HEK293 (cell line): ENCODE data around the gene CHKA.

Experiments used
- CTCF ChIA-PET: fragments of 350-600 bp; formaldehyde crosslinking; extraction: SDS; loops from one replicate; lab custom pipeline; 2021; ENCODE audit warnings: antibody characterized with exemption; lab: Yijun Ruan, JAX
- POLR2A ChIA-PET: fragments of 300-600 bp; formaldehyde crosslinking; extraction: SDS; loops from one replicate; lab custom pipeline; 2020; ENCODE audit warnings: antibody characterized with exemption, inconsistent platforms; lab: Yijun Ruan, JAX
- H3K27ac ChIP-seq: fragments of 200-500 bp; sonication (Bioruptor generic); 2 replicates; pipeline ENCODE4 v1.5.1; 2014; ENCODE audit warnings: low read depth, low read length, control low read depth, inconsistent platforms; ENCODE audit errors: extremely low read depth
- H3K36me3 ChIP-seq, 2 experiments: fragments of 200-500 bp in 1 of 2; sonication (Bioruptor generic) in 1 of 2; 1 replicate in 1 of 2; 2 replicates in 1 of 2; pipeline ENCODE4 v1.5.1; 2014 to 2017; ENCODE audit warnings: inconsistent platforms in 2 of 2, low read length in 2 of 2; ENCODE audit not compliant: control insufficient read depth in 2 of 2, insufficient read depth in 1 of 2
- H3K4me1 ChIP-seq: fragments of 200-500 bp; sonication (Bioruptor generic); 2 replicates; pipeline ENCODE4 v1.5.1; 2014; ENCODE audit warnings: mild to moderate bottlenecking, low read length, inconsistent platforms; ENCODE audit not compliant: control insufficient read depth, insufficient read depth
- H3K4me3 ChIP-seq: 2 replicates; pipeline ENCODE4 v1.5.1; 2011; ENCODE audit warnings: low read depth, mild to moderate bottlenecking, control low read depth, low read length, moderate library complexity
- H3K9me3 ChIP-seq: fragments of 200-500 bp; sonication (Bioruptor generic); 2 replicates; pipeline ENCODE4 v1.5.1; 2014; ENCODE audit warnings: low read depth, low read length, inconsistent platforms; ENCODE audit not compliant: control insufficient read depth, insufficient read depth
- HOXA7 ChIP-seq: sonication (generic); formaldehyde crosslinking; IDR thresholded peaks from 2 replicates; pipeline ENCODE4 v1.8.1; 2022; ENCODE audit warnings: missing genetic modification reagents, borderline replicate concordance
- KLF17 ChIP-seq: fragments of 450-650 bp; formaldehyde crosslinking; IDR thresholded peaks from 2 replicates; pipeline ENCODE4 v1.5.1; 2016; ENCODE audit warnings: missing biosample characterization, missing genetic modification characterization
- MZF1 ChIP-seq: fragments of 450-650 bp; formaldehyde crosslinking; IDR thresholded peaks from 2 replicates; pipeline ENCODE4 v1.5.1; 2017; ENCODE audit warnings: missing biosample characterization, missing genetic modification characterization, borderline replicate concordance
- PBX3 ChIP-seq: sonication (generic); formaldehyde crosslinking; IDR thresholded peaks from 2 replicates; pipeline ENCODE4 v1.8.1; 2022; ENCODE audit warnings: mild to moderate bottlenecking, moderate library complexity, missing genetic modification reagents
- ZBTB17 ChIP-seq: fragments of 450-650 bp; formaldehyde crosslinking; IDR thresholded peaks from 2 replicates; pipeline ENCODE4 v1.5.1; 2016; ENCODE audit warnings: missing biosample characterization, missing genetic modification characterization
- ZFP41 ChIP-seq: fragments of 450-650 bp; formaldehyde crosslinking; IDR thresholded peaks from 2 replicates; pipeline ENCODE4 v1.5.1; 2016; ENCODE audit warnings: missing biosample characterization, missing genetic modification characterization, borderline replicate concordance
- ZIC2 ChIP-seq: fragments of 450-650 bp; formaldehyde crosslinking; IDR thresholded peaks from 2 replicates; pipeline ENCODE4 v1.5.1; 2016; ENCODE audit warnings: missing biosample characterization, missing genetic modification characterization
- ZNF175 ChIP-seq: fragments of 450-650 bp; formaldehyde crosslinking; IDR thresholded peaks from 2 replicates; pipeline ENCODE4 v1.5.1; 2016; ENCODE audit warnings: missing biosample characterization, missing genetic modification characterization
- ZNF280C ChIP-seq: fragments of 450-650 bp; formaldehyde crosslinking; IDR thresholded peaks from 2 replicates; pipeline ENCODE4 v1.5.1; 2016; ENCODE audit warnings: missing biosample characterization, missing genetic modification characterization
- ZNF423 ChIP-seq: fragments of 450-650 bp; formaldehyde crosslinking; IDR thresholded peaks from 2 replicates; pipeline ENCODE4 v1.5.1; 2016; ENCODE audit warnings: missing biosample characterization, missing genetic modification characterization
- ZNF513 ChIP-seq: fragments of 450-650 bp; IDR thresholded peaks from 2 replicates; pipeline ENCODE4 v1.5.1; 2018; ENCODE audit warnings: missing biosample characterization, missing genetic modification characterization
- ZNF610 ChIP-seq: fragments of 450-650 bp; formaldehyde crosslinking; IDR thresholded peaks from 2 replicates; pipeline ENCODE4 v1.5.1; 2016; ENCODE audit warnings: missing biosample characterization, missing genetic modification characterization, borderline replicate concordance
- ZNF626 ChIP-seq: fragments of 450-650 bp; sonication (Bioruptor Pico); formaldehyde crosslinking; IDR thresholded peaks from 2 replicates; pipeline ENCODE4 v1.5.1; 2018; ENCODE audit warnings: missing biosample characterization, missing genetic modification characterization, inconsistent platforms
- ZNF768 ChIP-seq: fragments of 450-650 bp; formaldehyde crosslinking; IDR thresholded peaks from 2 replicates; pipeline ENCODE4 v1.5.1; 2018; ENCODE audit warnings: missing biosample characterization, mild to moderate bottlenecking, missing genetic modification characterization
- ZNF837 ChIP-seq: fragments of 450-650 bp; formaldehyde crosslinking; IDR thresholded peaks from 2 replicates; pipeline ENCODE4 v1.5.1; 2016; ENCODE audit warnings: missing biosample characterization, missing genetic modification characterization
- ZSCAN18 ChIP-seq: fragments of 450-650 bp; formaldehyde crosslinking; IDR thresholded peaks from 2 replicates; pipeline ENCODE4 v1.5.1; 2016; ENCODE audit warnings: missing biosample characterization, missing genetic modification characterization
- ZSCAN4 ChIP-seq: fragments of 450-650 bp; formaldehyde crosslinking; IDR thresholded peaks from 2 replicates; pipeline ENCODE4 v1.5.1; 2017; ENCODE audit warnings: missing biosample characterization, missing genetic modification characterization

Gene CHKA

GRCh38 chr11:68076371-68077042 is 44.7 kb downstream of the CHKA start:
- Histone ChIP-seq H3K27ac (no peak overlapping the region), H3K4me3 (no peak overlapping the region), H3K36me3 (peaks cover 0 to 65% of the 10 kb centered on the region in 2 experiments; a peak in 2 of 3 replicates), H3K4me1 (no peaks in the 10 kb centered on the region), H3K9me3 (no peaks in the 10 kb centered on the region)
- no peak for TF ChIP-seq ZBTB17
- TF ChIP-seq ZNF423 (tag by site-specific recombination), result no peak
- POLR2A ChIA-PET, result no interaction called here
- CTCF ChIA-PET, result interaction anchor here (1.0 to 1.3 kb wide), 2 partner anchors 82 to 122 kb away, joined by 3 to 4 read pairs; no protein-coding TSS in a partner anchor

- Histone ChIP-seq H3K36me3 (peaks cover 0 to 65% of the 10 kb centered on the region in 2 experiments; a peak in 2 of 3 replicates), H3K4me3 (no peak overlapping the region), H3K27ac (no peak overlapping the region), H3K9me3 (no peaks in the 10 kb centered on the region), H3K4me1 (no peaks in the 10 kb centered on the region)
- ChIA-PET CTCF (interaction anchor here (1.3 kb wide), 1 partner anchor 124 kb away, joined by 4 read pairs; no protein-coding TSS in a partner anchor), POLR2A (no interaction called here)
- TF ChIP-seq KLF17 (tag by site-specific recombination), result no peak
- TF ChIP-seq ZNF837 (tag by site-specific recombination), result no peak
- no peak for TF ChIP-seq ZNF626 (tag by site-specific recombination)
- TF ChIP-seq ZNF280C, result no peak
- TF ChIP-seq ZIC2 (tag by site-specific recombination), result no peak
Observed at GRCh38 chr11:68074584-68075352, 46.4 kb downstream of the CHKA start.

- Histone ChIP-seq H3K27ac (no peak overlapping the region), H3K36me3 (peaks cover 0 to 82% of the 10 kb centered on the region in 2 experiments; a peak in 2 of 3 replicates), H3K9me3 (no peaks in the 10 kb centered on the region), H3K4me3 (no peak overlapping the region), H3K4me1 (no peaks in the 10 kb centered on the region)
- TF ChIP-seq ZFP41 (tag by site-specific recombination), result no peak
- no peak for TF ChIP-seq ZSCAN18 (tag by site-specific recombination)
- no peak for TF ChIP-seq ZNF610 (tag by site-specific recombination)
- no peak for TF ChIP-seq ZNF513 (tag by site-specific recombination)
- TF ChIP-seq PBX3, result no peak
- no peak for TF ChIP-seq MZF1 (tag by site-specific recombination)
- TF ChIP-seq ZSCAN4, result no peak
- TF ChIP-seq ZNF175 (tag by site-specific recombination), result no peak
- TF ChIP-seq ZNF768 (tag by site-specific recombination), result no peak
- TF ChIP-seq HOXA7 (CRISPR knock-in tag), result no peak
- ChIA-PET CTCF (interaction anchor here (0.6 kb wide), 3 partner anchors 14 to 266 kb away, joined by 3 to 5 read pairs (median 3); no protein-coding TSS in a partner anchor), POLR2A (no interaction called here)
Observed at GRCh38 chr11:68071281-68072048, 49.7 kb downstream of the CHKA start.
